Neural crest cell (in vitro differentiated cells): Measurements from ENCODE around the gene CNGA3. TPM values are rescaled to one million over a fixed set of nuclear protein-coding genes. Genes with fewer than 3 reads are reported as not detected.

Experiments used
- DNase-seq: peaks from one replicate; pipeline ENCODE4 v3.0.0; 2021; ENCODE audit warnings: low read depth, mixed read lengths, low spot score
- H3K27ac Mint-ChIP-seq: one replicate; pipeline ENCODE4 v1.8.0; 2021; ENCODE audit warnings: mild to moderate bottlenecking, mixed read lengths; ENCODE audit not compliant: unreplicated experiment
- H3K27me3 Mint-ChIP-seq: 2 replicates; pipeline ENCODE4 v1.8.0; 2021; ENCODE audit warnings: low read depth, mild to moderate bottlenecking, mixed read lengths
- H3K36me3 Mint-ChIP-seq: 2 replicates; pipeline ENCODE4 v1.8.0; 2021; ENCODE audit warnings: low read depth, mild to moderate bottlenecking, mixed read lengths
- H3K4me1 Mint-ChIP-seq: 2 replicates; pipeline ENCODE4 v1.8.0; 2021; ENCODE audit warnings: mixed read lengths
- H3K4me3 Mint-ChIP-seq: one replicate; pipeline ENCODE4 v1.8.0; 2021; ENCODE audit warnings: mild to moderate bottlenecking, mixed read lengths
- H3K9me3 Mint-ChIP-seq: 2 replicates; pipeline ENCODE4 v1.8.0; 2021; ENCODE audit warnings: mixed read lengths
- CTCF ChIP-seq: fragments of 200-600 bp; sonication (generic); conservative IDR thresholded peaks from 2 replicates; pipeline ENCODE4 v1.5.0; 2021; ENCODE audit warnings: antibody characterized with exemption, mild to moderate bottlenecking
- total RNA-seq: library from RNA; stranded (reverse); gene quantifications from 2 replicates; pipeline ENCODE4 v1.2.1, GENCODE V29; 2021

Gene CNGA3
- total RNA-seq, 1 donor from 2014 or later, result 0.72 TPM

DNA sequence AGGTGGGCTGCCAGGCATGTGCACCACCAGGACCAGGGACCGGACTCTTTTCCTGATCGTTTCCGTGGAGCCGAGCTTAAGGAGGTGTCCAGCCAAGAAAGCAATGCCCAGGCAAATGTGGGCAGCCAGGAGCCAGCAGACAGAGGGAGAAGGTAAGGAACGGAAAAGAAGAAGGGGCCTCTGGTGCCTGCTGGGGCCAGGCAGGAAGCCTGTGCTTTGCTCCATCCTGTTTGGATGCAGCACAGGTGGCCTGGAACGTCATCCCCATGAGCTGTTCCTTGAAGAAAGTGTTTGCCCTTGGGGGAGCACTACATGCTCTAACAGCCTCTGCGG is 33.9 kb downstream of the CNGA3 start:
- no peaks in the 10 kb centered on the region for H3K9me3 Mint-ChIP-seq
- no peak for DNase-seq
- no peak overlapping the region for H3K27ac Mint-ChIP-seq
- no peak for TF ChIP-seq CTCF
- H3K4me3 Mint-ChIP-seq, result no peak overlapping the region
- no peaks in the 10 kb centered on the region for H3K36me3 Mint-ChIP-seq
- H3K27me3 Mint-ChIP-seq, result peaks cover 4% of the 10 kb centered on the region
- peaks cover 9% of the 10 kb centered on the region for H3K4me1 Mint-ChIP-seq

GRCh38 chr2:98381494-98381893 is 35.2 kb downstream of the CNGA3 start:
- peaks cover 4% of the 10 kb centered on the region for H3K27me3 Mint-ChIP-seq
- no peak for TF ChIP-seq CTCF
- H3K4me3 Mint-ChIP-seq, result no peak overlapping the region
- H3K9me3 Mint-ChIP-seq, result no peaks in the 10 kb centered on the region
- H3K4me1 Mint-ChIP-seq, result peaks cover 9% of the 10 kb centered on the region
- no peaks in the 10 kb centered on the region for H3K36me3 Mint-ChIP-seq
- no peak for DNase-seq
- no peak overlapping the region for H3K27ac Mint-ChIP-seq

- Mint-ChIP-seq H3K4me1 (peaks cover 5% of the 10 kb centered on the region), H3K27ac (peak overlapping the region; percentile 36), H3K27me3 (peaks cover 4% of the 10 kb centered on the region), H3K9me3 (no peaks in the 10 kb centered on the region), H3K36me3 (no peaks in the 10 kb centered on the region), H3K4me3 (no peak overlapping the region)
- no peak for DNase-seq
- no peak for TF ChIP-seq CTCF
These were observed 35.8 kb downstream of the CNGA3 start for GRCh38 chr2:98382086-98382485.

GRCh38 chr2:98382739-98383138 is 36.5 kb downstream of the CNGA3 start:
- Mint-ChIP-seq H3K36me3 (no peaks in the 10 kb centered on the region), H3K27me3 (peaks cover 1% of the 10 kb centered on the region), H3K4me3 (no peak overlapping the region), H3K27ac (no peak overlapping the region), H3K4me1 (peaks cover 1% of the 10 kb centered on the region), H3K9me3 (no peaks in the 10 kb centered on the region)
- DNase-seq, result no peak
- TF ChIP-seq CTCF, result no peak

- no peak for TF ChIP-seq CTCF
- Mint-ChIP-seq H3K36me3 (no peaks in the 10 kb centered on the region), H3K9me3 (no peaks in the 10 kb centered on the region), H3K27me3 (no peaks in the 10 kb centered on the region), H3K4me3 (no peak overlapping the region), H3K4me1 (no peaks in the 10 kb centered on the region), H3K27ac (no peak overlapping the region)
- DNase-seq, result no peak
These were observed 36.9 kb downstream of the CNGA3 start for GRCh38 chr2:98383166-98383565.

GRCh38 chr2:98385050-98385699 is 38.9 kb downstream of the CNGA3 start:
- peak; percentile 99 for TF ChIP-seq CTCF
- DNase-seq, result peak; percentile 87
- no peaks in the 10 kb centered on the region for H3K9me3 Mint-ChIP-seq
- H3K27me3 Mint-ChIP-seq, result no peaks in the 10 kb centered on the region
- H3K4me3 Mint-ChIP-seq, result no peak overlapping the region
- no peaks in the 10 kb centered on the region for H3K36me3 Mint-ChIP-seq
- H3K27ac Mint-ChIP-seq, result peak overlapping the region; percentile 90
- no peaks in the 10 kb centered on the region for H3K4me1 Mint-ChIP-seq
